Measurements from ENCODE around the gene UBE2I.
A peak's percentile ranks its signal among the peaks of the same experiment; 100 is the strongest.

UBE2I gene

GRCh38 chr16:1334739-1335138 lies 25.3 kb downstream of the UBE2I start:
- Mint-ChIP-seq H3K27ac (no peak overlapping the region), H3K27me3 (peaks cover 11% of the 10 kb centered on the region), H3K4me1 (peaks cover 13% of the 10 kb centered on the region), H3K9me3 (no peaks in the 10 kb centered on the region), H3K4me3 (no peak overlapping the region), H3K36me3 (no peaks in the 10 kb centered on the region)

- Mint-ChIP-seq H3K27me3 (peaks cover 11% of the 10 kb centered on the region), H3K36me3 (no peaks in the 10 kb centered on the region), H3K4me1 (peaks cover 13% of the 10 kb centered on the region), H3K9me3 (no peaks in the 10 kb centered on the region), H3K27ac (no peak overlapping the region), H3K4me3 (no peak overlapping the region)
These were observed 26.0 kb downstream of the UBE2I start for GRCh38 chr16:1335211-1335971.

GRCh38 chr16:1335996-1336395 lies 26.6 kb downstream of the UBE2I start:
- H3K27me3 Mint-ChIP-seq, result peaks cover 11% of the 10 kb centered on the region
- no peaks in the 10 kb centered on the region for H3K36me3 Mint-ChIP-seq
- H3K4me3 Mint-ChIP-seq, result no peak overlapping the region

GRCh38 chr16:1336619-1337018 lies 27.2 kb downstream of the UBE2I start:
- Mint-ChIP-seq H3K27ac (no peak overlapping the region), H3K36me3 (no peaks in the 10 kb centered on the region), H3K27me3 (peaks cover 7% of the 10 kb centered on the region), H3K4me1 (peaks cover 8% of the 10 kb centered on the region), H3K9me3 (no peaks in the 10 kb centered on the region), H3K4me3 (no peak overlapping the region)

More at GRCh38 chr16:1335996-1336395, 26.6 kb downstream of the UBE2I start:
- Mint-ChIP-seq H3K9me3 (no peaks in the 10 kb centered on the region), H3K27ac (no peak overlapping the region), H3K4me1 (peaks cover 13% of the 10 kb centered on the region)

- Mint-ChIP-seq H3K4me3 (no peak overlapping the region), H3K27ac (no peak overlapping the region), H3K9me3 (no peaks in the 10 kb centered on the region), H3K36me3 (no peaks in the 10 kb centered on the region), H3K27me3 (peaks cover 5% of the 10 kb centered on the region), H3K4me1 (peaks cover 8% of the 10 kb centered on the region)
These were observed 28.1 kb downstream of the UBE2I start for GRCh38 chr16:1337486-1337885.

GRCh38 chr16:1338119-1338730 lies 28.8 kb downstream of the UBE2I start:
- H3K4me1 Mint-ChIP-seq, result peaks cover 12% of the 10 kb centered on the region
- H3K4me3 Mint-ChIP-seq, result no peak overlapping the region
- no peaks in the 10 kb centered on the region for H3K36me3 Mint-ChIP-seq
- H3K27ac Mint-ChIP-seq, result no peak overlapping the region
- peaks cover 2% of the 10 kb centered on the region for H3K27me3 Mint-ChIP-seq
- H3K9me3 Mint-ChIP-seq, result no peaks in the 10 kb centered on the region

GRCh38 chr16:1338855-1339675 lies 29.6 kb downstream of the UBE2I start:
- H3K4me3 Mint-ChIP-seq, result no peak overlapping the region
- H3K36me3 Mint-ChIP-seq, result no peaks in the 10 kb centered on the region
- peaks cover 15% of the 10 kb centered on the region for H3K4me1 Mint-ChIP-seq
- peaks cover 2% of the 10 kb centered on the region for H3K27me3 Mint-ChIP-seq
- H3K27ac Mint-ChIP-seq, result no peak overlapping the region
- H3K9me3 Mint-ChIP-seq, result no peaks in the 10 kb centered on the region

- Mint-ChIP-seq H3K4me1 (peaks cover 15% of the 10 kb centered on the region), H3K9me3 (no peaks in the 10 kb centered on the region), H3K27me3 (no peaks in the 10 kb centered on the region), H3K4me3 (no peak overlapping the region), H3K36me3 (no peaks in the 10 kb centered on the region), H3K27ac (no peak overlapping the region)
These were observed 31.5 kb downstream of the UBE2I start for GRCh38 chr16:1340730-1341494.

GRCh38 chr16:1341495-1342420 lies 32.3 kb downstream of the UBE2I start:
- H3K36me3 Mint-ChIP-seq, result no peaks in the 10 kb centered on the region
- peak overlapping the region; percentile 70 for H3K4me3 Mint-ChIP-seq
- H3K27ac Mint-ChIP-seq, result no peak overlapping the region
- H3K9me3 Mint-ChIP-seq, result no peaks in the 10 kb centered on the region
- H3K27me3 Mint-ChIP-seq, result no peaks in the 10 kb centered on the region
- H3K4me1 Mint-ChIP-seq, result peaks cover 15% of the 10 kb centered on the region

GRCh38 chr16:1342526-1343427 lies 33.3 kb downstream of the UBE2I start:
- Mint-ChIP-seq H3K27ac (peak overlapping the region; percentile 84), H3K4me3 (peak overlapping the region; percentile 70), H3K4me1 (peaks cover 15% of the 10 kb centered on the region), H3K9me3 (no peaks in the 10 kb centered on the region), H3K36me3 (no peaks in the 10 kb centered on the region), H3K27me3 (no peaks in the 10 kb centered on the region)

GRCh38 chr16:1343428-1344242 lies 34.2 kb downstream of the UBE2I start:
- Mint-ChIP-seq H3K27ac (peak overlapping the region; percentile 84), H3K4me1 (peaks cover 15% of the 10 kb centered on the region), H3K36me3 (no peaks in the 10 kb centered on the region), H3K9me3 (no peaks in the 10 kb centered on the region), H3K27me3 (no peaks in the 10 kb centered on the region), H3K4me3 (peak overlapping the region; percentile 70)

- H3K9me3 Mint-ChIP-seq, result no peaks in the 10 kb centered on the region
- H3K4me3 Mint-ChIP-seq, result no peak overlapping the region
- H3K27ac Mint-ChIP-seq, result peak overlapping the region; percentile 51
- no peaks in the 10 kb centered on the region for H3K27me3 Mint-ChIP-seq
- no peaks in the 10 kb centered on the region for H3K36me3 Mint-ChIP-seq
- peaks cover 15% of the 10 kb centered on the region for H3K4me1 Mint-ChIP-seq
These were observed 35.1 kb downstream of the UBE2I start for GRCh38 chr16:1344499-1344898.

- no peaks in the 10 kb centered on the region for H3K27me3 Mint-ChIP-seq
- no peak overlapping the region for H3K4me3 Mint-ChIP-seq
- H3K27ac Mint-ChIP-seq, result no peak overlapping the region
- H3K9me3 Mint-ChIP-seq, result no peaks in the 10 kb centered on the region
- H3K4me1 Mint-ChIP-seq, result peaks cover 17% of the 10 kb centered on the region
- H3K36me3 Mint-ChIP-seq, result no peaks in the 10 kb centered on the region
These were observed 35.7 kb downstream of the UBE2I start for GRCh38 chr16:1345087-1345486.

All from activated naive CD4-positive, alpha-beta T cell treated with anti-CD3 and anti-CD28 coated beads, Interleukin-2, amount 50 U/mL, for 24 hours (primary cell).